ENCODE measurements around the gene RBM26.

RBM26 gene

GRCh38 chr13:79439275-79439674 lies 33.2 kb upstream of the RBM26 start:
- no peak for DNase-seq
- H3K27ac Mint-ChIP-seq: no peak overlapping the region
- CTCF ChIA-PET: interaction anchor here (1.7 kb wide), 1 partner anchor 15 kb away, joined by 7 read pairs; no protein-coding TSS in a partner anchor
- H3K36me3 Mint-ChIP-seq: no peaks in the 10 kb centered on the region
- no peak overlapping the region for H3K4me3 Mint-ChIP-seq
- H3K4me1 Mint-ChIP-seq: no peaks in the 10 kb centered on the region
- no peaks in the 10 kb centered on the region for H3K9me3 Mint-ChIP-seq
- H3K27me3 Mint-ChIP-seq: no peaks in the 10 kb centered on the region

DNA sequence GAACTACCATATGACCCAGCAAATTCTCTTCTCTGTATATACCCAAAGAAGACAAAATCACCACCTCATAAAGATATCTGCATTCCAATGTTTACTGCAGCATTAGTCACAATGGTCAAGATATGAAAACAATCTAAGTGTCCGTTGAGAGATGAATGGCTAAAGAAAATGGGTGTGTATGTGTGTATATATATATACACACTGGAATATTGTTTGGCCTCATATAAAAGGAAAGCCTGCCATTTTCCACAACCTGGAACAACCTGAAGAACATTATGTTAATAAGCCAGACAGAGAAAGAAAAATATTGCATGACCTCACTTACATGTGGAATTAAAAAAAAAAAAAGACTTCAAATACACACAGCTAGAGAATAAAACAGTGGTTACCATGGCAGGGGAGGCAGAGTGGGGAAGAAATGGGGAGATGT lies 29.5 kb upstream of the RBM26 start:
- Mint-ChIP-seq H3K27ac (no peak overlapping the region), H3K4me1 (no peaks in the 10 kb centered on the region), H3K9me3 (no peaks in the 10 kb centered on the region), H3K27me3 (no peaks in the 10 kb centered on the region), H3K36me3 (no peaks in the 10 kb centered on the region), H3K4me3 (no peak overlapping the region)
- CTCF ChIA-PET: interaction anchor here (1.3 kb wide), 1 partner anchor 106 kb away, joined by 5 read pairs; no protein-coding TSS in a partner anchor
- no peak for DNase-seq

DNA sequence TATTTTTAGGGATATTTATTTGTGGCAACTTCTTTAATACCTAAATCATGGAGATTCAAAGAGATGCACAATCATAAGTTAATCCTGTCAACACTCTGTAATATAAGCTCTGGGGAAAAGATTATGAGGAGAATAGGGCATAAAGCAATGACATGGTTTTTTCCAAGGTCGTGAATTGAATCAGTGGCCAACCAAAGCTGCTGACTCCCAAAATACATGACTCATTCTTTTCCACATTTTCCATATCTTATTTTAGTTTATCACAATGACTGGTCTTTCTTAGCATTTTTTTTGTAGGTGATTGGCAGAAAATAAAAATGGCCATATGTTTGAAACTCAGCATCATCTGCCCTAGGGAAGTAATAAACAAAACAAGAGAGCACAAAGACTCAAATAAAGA lies 28.5 kb upstream of the RBM26 start:
- no peak for DNase-seq
- H3K4me1 Mint-ChIP-seq: no peaks in the 10 kb centered on the region
- H3K27me3 Mint-ChIP-seq: no peaks in the 10 kb centered on the region
- H3K27ac Mint-ChIP-seq: no peak overlapping the region
- no peaks in the 10 kb centered on the region for H3K9me3 Mint-ChIP-seq
- CTCF ChIA-PET: no interaction called here
- no peak overlapping the region for H3K4me3 Mint-ChIP-seq
- no peaks in the 10 kb centered on the region for H3K36me3 Mint-ChIP-seq

DNA sequence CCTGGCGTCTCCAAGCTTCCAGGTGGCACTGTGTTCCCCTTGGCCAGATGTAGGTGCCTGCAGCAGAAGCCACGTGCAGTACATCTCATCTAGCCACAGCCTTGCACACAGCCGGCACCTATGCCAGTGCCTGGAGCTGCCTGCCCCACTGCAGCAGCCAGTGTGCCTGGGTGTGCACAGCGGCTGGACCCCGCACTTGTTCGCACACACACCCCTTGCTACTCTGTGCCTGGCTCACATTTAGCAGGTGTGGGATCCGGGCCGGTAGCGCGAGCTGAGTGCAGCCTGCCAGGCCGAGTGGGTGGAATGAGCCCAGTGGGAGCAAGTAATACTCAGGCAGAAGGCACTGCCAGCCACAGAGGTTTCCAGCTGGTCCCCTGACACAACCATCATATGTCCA lies 26.9 kb upstream of the RBM26 start:
- Mint-ChIP-seq H3K36me3 (no peaks in the 10 kb centered on the region), H3K27ac (no peak overlapping the region), H3K27me3 (no peaks in the 10 kb centered on the region), H3K4me1 (no peaks in the 10 kb centered on the region), H3K4me3 (no peak overlapping the region), H3K9me3 (no peaks in the 10 kb centered on the region)
- CTCF ChIA-PET: interaction anchor here (1.4 to 2.1 kb wide), 4 partner anchors 9 to 246 kb away, joined by 4 to 11 read pairs (median 6); no protein-coding TSS in a partner anchor
- no peak for DNase-seq

GRCh38 chr13:79432086-79432485 lies 26.0 kb upstream of the RBM26 start:
- Mint-ChIP-seq H3K4me3 (no peak overlapping the region), H3K4me1 (no peaks in the 10 kb centered on the region), H3K27ac (no peak overlapping the region), H3K27me3 (no peaks in the 10 kb centered on the region), H3K9me3 (no peaks in the 10 kb centered on the region), H3K36me3 (no peaks in the 10 kb centered on the region)
- CTCF ChIA-PET: interaction anchor here (1.4 to 2.1 kb wide), 4 partner anchors 8 to 247 kb away, joined by 4 to 11 read pairs (median 6); no protein-coding TSS in a partner anchor
- no peak for DNase-seq

GRCh38 chr13:79429309-79429708 lies 23.3 kb upstream of the RBM26 start:
- no peaks in the 10 kb centered on the region for H3K4me1 Mint-ChIP-seq
- DNase-seq: no peak
- no peaks in the 10 kb centered on the region for H3K9me3 Mint-ChIP-seq
- no peak overlapping the region for H3K27ac Mint-ChIP-seq
- no peaks in the 10 kb centered on the region for H3K36me3 Mint-ChIP-seq
- H3K4me3 Mint-ChIP-seq: no peak overlapping the region
- no peaks in the 10 kb centered on the region for H3K27me3 Mint-ChIP-seq
- CTCF ChIA-PET: interaction anchor here (0.8 to 1.0 kb wide), 2 partner anchors 109 to 111 kb away, joined by 3 read pairs; no protein-coding TSS in a partner anchor

- no peak for DNase-seq
- CTCF ChIA-PET: interaction anchor here (1.1 kb wide), 1 partner anchor 112 kb away, joined by 3 read pairs; no protein-coding TSS in a partner anchor
- H3K4me3 Mint-ChIP-seq: no peak overlapping the region
- no peaks in the 10 kb centered on the region for H3K4me1 Mint-ChIP-seq
- no peaks in the 10 kb centered on the region for H3K36me3 Mint-ChIP-seq
- H3K9me3 Mint-ChIP-seq: no peaks in the 10 kb centered on the region
- no peaks in the 10 kb centered on the region for H3K27me3 Mint-ChIP-seq
- no peak overlapping the region for H3K27ac Mint-ChIP-seq
Measured at GRCh38 chr13:79427883-79428282, 21.8 kb upstream of the RBM26 start.

DNA sequence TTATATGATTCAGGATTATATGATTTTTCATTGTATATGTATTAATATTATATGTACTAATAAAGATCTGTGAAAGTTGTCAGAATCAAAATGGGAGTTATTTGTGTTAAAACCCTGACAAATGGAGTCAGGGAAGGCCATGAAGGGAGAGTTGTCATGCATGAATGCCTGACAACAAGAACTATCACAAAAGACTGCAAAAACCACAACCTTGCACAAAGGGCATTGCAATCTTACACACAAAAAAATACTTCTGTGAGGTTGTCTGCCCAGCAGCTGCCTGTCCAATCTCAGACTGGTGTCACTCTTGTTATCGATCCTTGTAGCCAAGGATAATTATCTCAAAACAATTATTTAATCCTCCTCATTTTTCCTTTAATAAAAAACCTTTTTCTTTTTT lies 21.2 kb upstream of the RBM26 start:
- Mint-ChIP-seq H3K4me1 (no peaks in the 10 kb centered on the region), H3K27me3 (no peaks in the 10 kb centered on the region), H3K36me3 (no peaks in the 10 kb centered on the region), H3K4me3 (no peak overlapping the region), H3K9me3 (no peaks in the 10 kb centered on the region), H3K27ac (no peak overlapping the region)
- CTCF ChIA-PET: interaction anchor here (1.1 kb wide), 1 partner anchor 113 kb away, joined by 3 read pairs; no protein-coding TSS in a partner anchor
- DNase-seq: no peak

GRCh38 chr13:79423801-79424642 lies 18.0 kb upstream of the RBM26 start:
- no peaks in the 10 kb centered on the region for H3K27me3 Mint-ChIP-seq
- CTCF ChIA-PET: interaction anchor here (0.6 to 5.6 kb wide), 37 partner anchors 9 to 255 kb away, joined by 3 to 159 read pairs (median 5); partner anchors contain the start of genes NDFIP2 and RBM26
- no peak overlapping the region for H3K27ac Mint-ChIP-seq
- no peaks in the 10 kb centered on the region for H3K36me3 Mint-ChIP-seq
- no peaks in the 10 kb centered on the region for H3K4me1 Mint-ChIP-seq
- no peak overlapping the region for H3K4me3 Mint-ChIP-seq
- no peak for DNase-seq
- H3K9me3 Mint-ChIP-seq: no peaks in the 10 kb centered on the region

GRCh38 chr13:79423340-79423739 lies 17.3 kb upstream of the RBM26 start:
- no peaks in the 10 kb centered on the region for H3K4me1 Mint-ChIP-seq
- CTCF ChIA-PET: interaction anchor here (0.6 to 5.6 kb wide), 20 partner anchors 9 to 256 kb away, joined by 3 to 159 read pairs (median 8); partner anchors contain the start of genes NDFIP2 and RBM26
- H3K27ac Mint-ChIP-seq: no peak overlapping the region
- H3K9me3 Mint-ChIP-seq: no peaks in the 10 kb centered on the region
- no peaks in the 10 kb centered on the region for H3K27me3 Mint-ChIP-seq
- no peak overlapping the region for H3K4me3 Mint-ChIP-seq
- no peak for DNase-seq
- H3K36me3 Mint-ChIP-seq: no peaks in the 10 kb centered on the region

DNA sequence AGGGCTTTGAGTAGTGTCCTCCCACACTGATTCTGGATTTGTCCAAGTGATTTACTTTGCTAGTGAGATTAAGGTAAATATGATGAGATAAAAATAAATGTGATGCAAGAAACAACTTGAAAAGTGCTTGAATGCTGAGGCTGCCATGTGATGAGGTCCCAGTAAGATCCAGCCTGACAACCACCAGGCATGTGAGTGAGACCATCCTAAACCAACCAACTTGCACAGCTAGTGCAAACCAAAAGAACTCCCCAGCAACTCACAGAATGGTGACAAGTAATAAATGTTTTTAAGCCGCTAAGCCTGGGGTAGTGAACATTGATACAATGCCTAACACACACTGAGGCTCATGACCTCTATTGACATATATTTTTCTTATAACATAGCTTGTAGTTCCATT lies 13.3 kb upstream of the RBM26 start:
- Mint-ChIP-seq H3K9me3 (no peaks in the 10 kb centered on the region), H3K36me3 (peaks cover 1% of the 10 kb centered on the region)

DNA sequence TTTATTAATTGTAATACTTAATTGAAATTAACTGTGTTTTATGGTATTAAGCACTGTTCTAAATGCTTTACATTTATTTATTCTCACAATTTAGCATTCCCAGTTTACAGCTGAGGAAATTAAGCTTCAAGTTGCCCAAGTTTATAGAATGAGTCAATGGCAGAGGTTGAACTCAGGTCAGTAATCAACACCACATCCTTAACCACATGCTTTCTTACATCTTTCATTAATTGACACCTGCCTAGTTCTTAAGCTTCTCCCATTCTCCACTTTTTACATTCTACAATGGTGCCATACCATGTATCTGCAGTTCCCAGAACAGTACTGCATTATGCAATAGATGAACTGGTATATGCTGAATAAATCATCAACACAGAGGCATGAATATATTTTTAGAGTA lies 11.7 kb upstream of the RBM26 start:
- H3K4me3 Mint-ChIP-seq: no peak overlapping the region
- peaks cover 2% of the 10 kb centered on the region for H3K4me1 Mint-ChIP-seq
- no peaks in the 10 kb centered on the region for H3K27me3 Mint-ChIP-seq
- CTCF ChIA-PET: interaction anchor here (0.5 kb wide), 1 partner anchor 127 kb away, joined by 3 read pairs; no protein-coding TSS in a partner anchor
- H3K9me3 Mint-ChIP-seq: no peaks in the 10 kb centered on the region
- peaks cover 2% of the 10 kb centered on the region for H3K36me3 Mint-ChIP-seq
- H3K27ac Mint-ChIP-seq: peak overlapping the region; percentile 6
- DNase-seq: no peak

More for the DNA sequence above, 13.3 kb upstream of the RBM26 start:
- Mint-ChIP-seq H3K27ac (no peak overlapping the region), H3K4me3 (no peak overlapping the region), H3K27me3 (no peaks in the 10 kb centered on the region), H3K4me1 (peaks cover 2% of the 10 kb centered on the region)
- CTCF ChIA-PET: interaction anchor here (1.2 to 1.6 kb wide), 2 partner anchors 122 to 124 kb away, joined by 5 to 7 read pairs; no protein-coding TSS in a partner anchor
- no peak for DNase-seq

DNA sequence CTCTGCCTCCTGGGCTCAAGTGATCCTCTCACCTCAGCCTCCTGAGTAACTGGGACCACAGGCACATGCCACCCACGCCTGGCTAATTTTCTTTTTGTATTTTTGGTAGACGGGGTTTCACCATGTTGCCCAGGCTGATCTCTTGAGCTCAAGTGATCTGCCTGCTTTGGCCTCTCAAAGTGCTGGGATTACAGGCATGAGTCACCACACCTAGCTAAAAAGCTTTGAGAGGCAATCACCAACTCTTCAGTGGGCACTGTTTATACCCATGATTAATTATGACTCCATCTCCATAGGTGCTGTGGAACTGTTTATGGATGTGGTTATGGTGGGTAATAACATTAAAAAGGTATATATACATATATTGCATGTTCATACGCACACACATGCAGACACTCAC lies 7.5 kb upstream of the RBM26 start:
- Mint-ChIP-seq H3K4me1 (peaks cover 2% of the 10 kb centered on the region), H3K4me3 (no peak overlapping the region), H3K27ac (no peak overlapping the region), H3K9me3 (no peaks in the 10 kb centered on the region), H3K36me3 (peaks cover 4% of the 10 kb centered on the region), H3K27me3 (no peaks in the 10 kb centered on the region)
- DNase-seq: no peak
- CTCF ChIA-PET: interaction anchor here (1.1 to 2.0 kb wide), 3 partner anchors 10 to 115 kb away, joined by 3 to 9 read pairs (median 3); no protein-coding TSS in a partner anchor

- H3K4me3 Mint-ChIP-seq: no peak overlapping the region
- H3K27me3 Mint-ChIP-seq: no peaks in the 10 kb centered on the region
- no peak for DNase-seq
- H3K36me3 Mint-ChIP-seq: peaks cover 2% of the 10 kb centered on the region
- no peaks in the 10 kb centered on the region for H3K9me3 Mint-ChIP-seq
- H3K27ac Mint-ChIP-seq: no peak overlapping the region
- H3K4me1 Mint-ChIP-seq: peaks cover 16% of the 10 kb centered on the region
- CTCF ChIA-PET: interaction anchor here (1.6 to 1.9 kb wide), 2 partner anchors 14 to 130 kb away, joined by 4 to 10 read pairs; no protein-coding TSS in a partner anchor
Measured at GRCh38 chr13:79409828-79410227, 3.8 kb upstream of the RBM26 start.

Measured in activated naive CD4-positive, alpha-beta T cell treated with anti-CD3 and anti-CD28 coated beads, Interleukin-2, amount 10 ng/mL, durations not matched to agents 7 days and 5 days (primary cell).